Measurements from ENCODE around the gene PITX3. TPM values are rescaled to one million over a fixed set of nuclear protein-coding genes. Genes with fewer than 3 reads are reported as not detected.

Gene PITX3
- total RNA-seq, 1 donor: not detected

DNA sequence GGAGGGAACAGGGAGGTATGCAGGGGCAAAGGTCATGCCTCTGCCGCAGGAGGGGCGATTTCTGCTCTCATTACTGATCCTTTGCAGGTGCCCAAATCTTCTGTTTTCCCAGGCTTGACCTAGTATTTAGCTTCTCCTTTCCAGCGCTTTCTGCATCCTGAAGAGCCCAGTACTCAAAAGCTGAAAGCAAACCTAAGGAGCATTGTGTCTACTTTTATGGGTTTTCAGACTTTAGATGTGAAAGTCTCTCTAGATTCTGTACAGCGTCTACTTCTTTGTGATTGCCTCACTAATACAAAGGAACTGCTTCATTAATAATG, 4.6 kb upstream of the PITX3 start:
- H3K4me3 ChIP-seq (ENCODE audit: low read depth, low read length): peak overlapping the region; percentile 100
- TF ChIP-seq CTCF (IDR thresholded peaks at IDR 0.05; ENCODE audit: insufficient read depth, low read length): no peak
- no peak for DNase-seq (ENCODE audit: low read depth)

DNA sequence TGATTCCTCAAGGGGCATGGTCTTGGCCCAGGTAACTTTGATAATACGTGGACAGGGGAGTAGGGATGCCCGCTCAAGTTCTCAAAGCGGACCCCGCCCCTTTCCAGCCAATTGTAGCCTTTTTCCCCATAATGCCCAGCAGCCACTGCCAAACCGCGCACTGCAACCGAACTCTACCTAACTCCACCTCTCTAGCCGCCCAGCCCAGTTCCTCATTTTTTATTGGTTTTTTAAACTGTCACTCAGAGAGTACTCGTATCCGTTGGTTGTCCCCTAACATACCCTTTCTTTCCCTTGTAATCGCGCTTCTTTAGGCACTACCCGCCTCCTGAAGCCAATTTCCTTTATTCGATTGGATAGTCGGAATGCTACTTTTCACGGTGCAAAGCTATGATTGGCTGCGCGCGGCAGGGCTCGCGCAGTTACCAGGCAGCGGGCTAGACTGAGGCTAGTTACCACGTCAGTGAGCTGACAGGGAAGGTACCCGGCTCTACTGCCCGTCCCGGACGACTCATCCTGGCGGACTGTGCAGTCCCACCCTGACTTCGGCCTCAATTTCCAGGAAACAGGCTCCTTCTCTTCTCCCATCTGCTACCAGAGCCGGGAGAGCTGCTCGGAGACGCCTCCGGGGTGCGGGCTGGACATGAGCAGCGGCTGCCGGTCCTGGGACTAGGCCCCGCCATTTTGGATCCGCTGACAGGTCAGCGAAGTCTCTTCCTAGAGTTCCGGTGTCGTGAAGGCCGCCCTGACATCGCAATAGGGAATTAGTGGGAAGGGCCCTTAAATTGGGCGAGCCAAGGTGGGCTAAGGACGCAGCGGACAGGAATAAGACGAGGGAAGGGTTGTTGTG, 4.0 kb upstream of the PITX3 start, which contains the start of gene GBF1:
GBF1 (plus strand) TSS at position 451 of the 850 bp plus-strand sequence. CDS start 13,407 bp downstream, outside the sequence.
- peak; percentile 100 for DNase-seq (ENCODE audit: low read depth)
- TF ChIP-seq CTCF (IDR thresholded peaks at IDR 0.05; ENCODE audit: insufficient read depth, low read length): no peak
- H3K4me3 ChIP-seq (ENCODE audit: low read depth, low read length): peak within 1 kb of the TSS; percentile 100

DNA sequence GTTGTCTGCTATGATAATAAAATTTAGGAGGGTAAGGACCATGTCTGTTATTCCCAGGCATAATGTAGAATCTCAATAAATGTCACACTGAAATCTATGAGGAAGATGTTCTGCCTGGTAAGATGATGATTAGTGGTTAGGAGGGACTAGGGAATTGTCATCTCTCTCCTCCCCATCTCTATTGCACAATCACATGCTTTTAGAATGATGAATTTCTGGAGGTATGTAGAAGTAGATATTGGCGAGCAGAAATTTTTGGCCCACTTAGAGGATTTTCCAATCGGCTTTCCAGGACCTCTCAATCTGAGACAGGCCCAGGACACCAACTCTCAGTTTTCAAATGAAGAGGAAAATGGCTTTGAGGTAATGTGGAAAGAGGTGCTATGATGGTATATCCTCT, 2.0 kb upstream of the PITX3 start:
- no peak overlapping the region for H3K4me3 ChIP-seq (ENCODE audit: low read depth, low read length)
- no peak for TF ChIP-seq CTCF (IDR thresholded peaks at IDR 0.05; ENCODE audit: insufficient read depth, low read length)
- DNase-seq (ENCODE audit: low read depth): peak; percentile 89

- peak overlapping the region; percentile 88 for H3K4me3 ChIP-seq (ENCODE audit: low read depth, low read length)
- TF ChIP-seq CTCF (IDR thresholded peaks at IDR 0.05; ENCODE audit: insufficient read depth, low read length): no peak
- DNase-seq (ENCODE audit: low read depth): no peak
Observed at GRCh38 chr10:102242118-102242485, 790 bp upstream of the PITX3 start.

GRCh38 chr10:102241032-102241443, 274 bp downstream of the PITX3 start:
- TF ChIP-seq CTCF (IDR thresholded peaks at IDR 0.05; ENCODE audit: insufficient read depth, low read length): no peak
- H3K4me3 ChIP-seq (ENCODE audit: low read depth, low read length): peak overlapping the region; percentile 88
- no peak for DNase-seq (ENCODE audit: low read depth)

GRCh38 chr10:102240467-102241031, 763 bp downstream of the PITX3 start:
- no peak for DNase-seq (ENCODE audit: low read depth)
- peak overlapping the region; percentile 88 for H3K4me3 ChIP-seq (ENCODE audit: low read depth, low read length)

More at GRCh38 chr10:102240467-102241031, 763 bp downstream of the PITX3 start:
- TF ChIP-seq CTCF (IDR thresholded peaks at IDR 0.05; ENCODE audit: insufficient read depth, low read length): no peak
